Breast epithelium (tissue), 4 donors: ENCODE data around the gene STIM2. TPM values are rescaled to one million over a fixed set of nuclear protein-coding genes. Genes with fewer than 3 reads are reported as not detected.

ENCODE experiments used
- DNase-seq, 2 donors: peaks; one replicate each; pipeline ENCODE4 v3.0.0-alpha.2; 2019; ENCODE audit warnings: low spot score in 2 of 2
- H3K27ac ChIP-seq, 2 donors: fragments of 200-600 bp; sonication (generic) in 1 of 2; one replicate each; pipeline ENCODE4 v1.5.1; 2016 to 2019; ENCODE audit warnings: mild to moderate bottlenecking in 1 of 2
- H3K27me3 ChIP-seq, 2 donors: fragments of 200-600 bp; sonication (generic) in 1 of 2; one replicate each; pipeline versions ENCODE4 v1.5.1 to v1.6.0; 2017 to 2019; ENCODE audit warnings: control low read depth in 1 of 2, mild to moderate bottlenecking in 1 of 2
- H3K36me3 ChIP-seq: fragments of 200-600 bp; one replicate; pipeline ENCODE4 v1.5.1; 2019
- H3K4me1 ChIP-seq, 2 donors: fragments of 200-600 bp; sonication (generic); one replicate each; pipeline ENCODE4 v1.5.1; 2016 to 2019; ENCODE audit warnings: control low read depth in 1 of 2
- H3K4me3 ChIP-seq, 3 donors: fragments of 200-600 bp; sonication (generic); 1 replicate in 2 of 3; 2 replicates in 1 of 3; pipeline ENCODE4 v1.5.1; 2016 to 2019; ENCODE audit warnings: mild to moderate bottlenecking in 3 of 3, moderate library complexity in 2 of 3
- H3K9me3 ChIP-seq, 2 donors: fragments of 200-600 bp; sonication (generic) in 1 of 2; one replicate each; pipeline ENCODE4 v1.5.1; 2016 to 2019; ENCODE audit warnings: control low read depth in 1 of 2
- CTCF ChIP-seq, 3 donors: fragments of 450-650 bp; IDR thresholded peaks; one replicate each; pipeline ENCODE4 v1.5.1; 2016 to 2017; ENCODE audit warnings: antibody characterized with exemption in 3 of 3, mild to moderate bottlenecking in 3 of 3, moderate library complexity in 3 of 3
- POLR2A ChIP-seq: fragments of 450-650 bp; IDR thresholded peaks from one replicate; pipeline ENCODE4 v1.6.1; 2016; ENCODE audit warnings: antibody characterized with exemption, mild to moderate bottlenecking, moderate library complexity
- POLR2AphosphoS5 ChIP-seq, 3 donors: sonication (generic); formaldehyde crosslinking; IDR thresholded peaks; one replicate each; pipeline ENCODE4 v1.6.1; 2017; ENCODE audit warnings: antibody characterized with exemption in 3 of 3
- intact Hi-C: fragments of 100-400 bp; cut with DNase I; formaldehyde crosslinking; loops from one replicate; pipeline ENCODE4 v1.15.1; 2023; ENCODE audit warnings: low total_unique reads
- total RNA-seq, 3 donors: library from RNA; depleted of rRNA; stranded (reverse); fragments of >200 nt; gene quantifications; one replicate each; pipeline ENCODE4 v1.1.0, GENCODE V29; 2016

The STIM2 gene
- total RNA-seq, 3 donors from 2014 or later: 12.0 to 24.7 (median 23.3) TPM

GRCh38 chr4:27059446-27059845 is 198.8 kb downstream of the STIM2 start:
- Histone ChIP-seq H3K4me1 (no peaks in the 10 kb centered on the region), H3K27me3 (peaks cover 0 to 7% of the 10 kb centered on the region in 2 donors), H3K4me3 (no peak overlapping the region), H3K9me3 (no peaks in the 10 kb centered on the region), H3K36me3 (no peaks in the 10 kb centered on the region), H3K27ac (no peak overlapping the region)
- DNase-seq: no peak
- TF ChIP-seq CTCF (IDR thresholded peaks at IDR 0.05) (no peak), POLR2AphosphoS5 (IDR thresholded peaks at IDR 0.05) (no peak), POLR2A (no peak)
- intact Hi-C loops: no loop called here

- intact Hi-C loops: no loop called here
- TF ChIP-seq CTCF (IDR thresholded peaks at IDR 0.05) (no peak), POLR2A (no peak), POLR2AphosphoS5 (IDR thresholded peaks at IDR 0.05) (no peak)
- no peak overlapping the region for H3K27ac ChIP-seq
- H3K27me3 ChIP-seq: peaks cover 0 to 3% of the 10 kb centered on the region in 2 donors
- H3K4me3 ChIP-seq: no peak overlapping the region
- H3K36me3 ChIP-seq: no peaks in the 10 kb centered on the region
- H3K4me1 ChIP-seq: no peaks in the 10 kb centered on the region
- no peak for DNase-seq
- no peaks in the 10 kb centered on the region for H3K9me3 ChIP-seq
These were observed 201.6 kb downstream of the STIM2 start for GRCh38 chr4:27062256-27062655.

- Histone ChIP-seq H3K36me3 (no peaks in the 10 kb centered on the region), H3K27ac (no peak overlapping the region), H3K9me3 (no peaks in the 10 kb centered on the region), H3K4me3 (no peak overlapping the region), H3K4me1 (no peaks in the 10 kb centered on the region), H3K27me3 (peaks cover 0 to 3% of the 10 kb centered on the region in 2 donors)
- intact Hi-C loops: no loop called here
- TF ChIP-seq POLR2AphosphoS5 (IDR thresholded peaks at IDR 0.05) (no peak), POLR2A (no peak), CTCF (IDR thresholded peaks at IDR 0.05) (no peak)
- DNase-seq: no peak
These were observed 205.9 kb downstream of the STIM2 start for GRCh38 chr4:27066591-27066990.

- intact Hi-C loops: no loop called here
- TF ChIP-seq CTCF (IDR thresholded peaks at IDR 0.05) (no peak), POLR2A (no peak), POLR2AphosphoS5 (IDR thresholded peaks at IDR 0.05) (no peak)
- no peaks in the 10 kb centered on the region for H3K4me1 ChIP-seq
- H3K36me3 ChIP-seq: no peaks in the 10 kb centered on the region
- no peak overlapping the region for H3K27ac ChIP-seq
- DNase-seq: no peak
- H3K27me3 ChIP-seq: no peaks in the 10 kb centered on the region
- H3K4me3 ChIP-seq: no peak overlapping the region
- no peaks in the 10 kb centered on the region for H3K9me3 ChIP-seq
These were observed 207.7 kb downstream of the STIM2 start for GRCh38 chr4:27068151-27068867.
